GM18505 (cell line): ENCODE data around the gene TBC1D1.

Source experiments
- ATAC-seq: cut with Tn5 transposase; IDR thresholded peaks from one replicate; pipeline ENCODE4 v1.9.1; 2021; ENCODE audit not compliant: unreplicated experiment
- POLR2A ChIP-seq: IDR thresholded peaks from 4 replicates; pipeline ENCODE4 v1.6.1; 2011; ENCODE audit warnings: borderline replicate concordance; ENCODE audit not compliant: insufficient read depth, insufficient read length; ENCODE audit errors: extremely low read depth

TBC1D1 gene

DNA sequence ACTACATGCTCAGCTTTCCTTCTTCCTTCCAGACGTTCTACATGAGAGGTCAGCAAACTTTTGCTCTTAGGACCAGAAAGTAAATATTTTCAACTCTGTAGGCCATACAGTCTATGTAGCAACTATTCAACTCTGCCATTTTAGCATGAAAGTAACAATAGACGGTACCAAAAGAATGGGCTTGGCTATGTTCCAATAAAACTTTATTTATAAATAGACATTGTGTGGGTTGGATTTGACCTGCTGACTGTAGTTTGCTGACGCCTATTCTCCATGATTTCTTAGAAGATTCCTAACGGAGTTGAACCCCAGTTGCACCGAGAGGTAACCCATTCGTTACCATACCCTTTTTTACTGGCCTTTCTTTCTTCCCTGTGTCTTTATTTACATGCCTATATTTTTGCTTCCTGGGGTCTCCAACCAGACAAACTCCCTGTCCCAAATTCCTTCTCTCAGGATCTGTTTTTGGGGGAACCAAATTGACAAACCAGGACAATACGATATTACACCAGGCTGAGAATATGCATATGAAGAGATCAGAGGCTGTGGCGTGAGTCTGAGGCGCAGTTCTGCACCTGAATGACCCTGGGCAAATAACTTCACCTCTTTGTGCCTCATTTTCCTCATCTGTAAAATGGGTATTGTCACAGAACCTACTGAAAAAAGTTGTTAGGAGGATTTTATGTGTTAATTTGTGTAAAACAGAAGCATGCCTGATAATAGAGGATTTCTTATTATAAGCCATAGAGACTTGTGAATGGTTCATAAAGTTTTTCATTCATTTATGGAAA, 58.9 kb downstream of the TBC1D1 start:
- no peak for ATAC-seq
- TF ChIP-seq POLR2A = no peak

DNA sequence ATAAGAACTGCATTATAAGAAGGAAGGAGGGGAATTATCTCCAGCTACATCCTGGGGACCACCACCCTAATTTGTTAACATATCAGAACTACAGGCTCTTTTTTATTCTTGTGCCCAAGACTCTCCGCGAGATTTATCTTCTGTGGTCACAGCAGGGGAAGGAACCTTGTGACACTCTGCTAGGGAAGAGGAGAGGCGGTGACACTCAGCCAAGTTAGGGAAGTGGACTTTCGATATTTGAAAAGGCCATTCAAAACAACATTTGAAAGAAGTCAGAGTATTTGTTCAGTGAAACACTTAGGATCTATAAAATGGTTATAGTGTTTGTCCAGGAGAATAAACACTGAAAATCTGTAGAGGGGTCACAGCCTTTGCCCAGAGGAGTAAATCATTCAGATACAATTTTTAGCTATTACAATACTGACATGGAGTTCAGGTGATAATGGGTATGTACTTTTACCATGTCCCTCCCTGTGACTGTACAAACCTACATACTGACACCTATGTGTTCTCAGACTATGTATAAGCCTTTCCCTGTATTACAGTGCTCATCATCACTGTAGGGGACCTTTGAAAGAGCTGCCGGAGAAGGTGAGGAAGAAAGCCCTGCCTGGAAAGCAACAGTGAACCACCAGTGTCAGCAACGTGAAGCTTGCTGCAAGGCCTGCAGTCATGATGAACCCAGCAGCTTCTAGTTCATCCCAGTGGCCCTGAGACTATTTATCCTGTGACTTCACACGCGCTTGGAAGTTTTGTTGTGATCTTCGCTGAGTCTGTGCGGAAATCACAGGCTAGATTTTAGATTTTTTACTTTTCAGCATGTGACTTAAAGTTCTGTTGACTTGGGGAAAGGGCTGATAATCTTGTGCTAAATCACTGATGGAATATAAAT, 60.8 kb downstream of the TBC1D1 start:
- ATAC-seq = no peak
- no peak for TF ChIP-seq POLR2A

DNA sequence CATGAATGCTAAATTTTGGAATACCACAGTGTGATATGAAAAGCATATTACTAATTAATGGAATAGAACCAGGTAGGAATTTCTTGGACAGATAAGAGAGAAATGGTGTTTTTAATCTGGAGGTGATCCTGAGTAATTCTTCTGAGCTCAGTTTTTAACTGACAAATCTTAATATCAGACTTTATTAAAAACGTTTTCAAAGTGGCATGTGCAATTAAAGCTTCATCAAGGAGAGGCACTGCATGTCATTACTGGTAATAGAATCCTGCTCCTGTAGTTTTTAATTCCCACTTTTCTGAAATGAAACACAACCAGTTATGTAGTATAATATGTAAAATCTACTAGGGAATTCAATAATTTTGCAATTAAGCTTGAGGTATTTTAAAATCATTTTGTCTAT, 62.3 kb downstream of the TBC1D1 start:
- no peak for ATAC-seq
- no peak for TF ChIP-seq POLR2A

DNA sequence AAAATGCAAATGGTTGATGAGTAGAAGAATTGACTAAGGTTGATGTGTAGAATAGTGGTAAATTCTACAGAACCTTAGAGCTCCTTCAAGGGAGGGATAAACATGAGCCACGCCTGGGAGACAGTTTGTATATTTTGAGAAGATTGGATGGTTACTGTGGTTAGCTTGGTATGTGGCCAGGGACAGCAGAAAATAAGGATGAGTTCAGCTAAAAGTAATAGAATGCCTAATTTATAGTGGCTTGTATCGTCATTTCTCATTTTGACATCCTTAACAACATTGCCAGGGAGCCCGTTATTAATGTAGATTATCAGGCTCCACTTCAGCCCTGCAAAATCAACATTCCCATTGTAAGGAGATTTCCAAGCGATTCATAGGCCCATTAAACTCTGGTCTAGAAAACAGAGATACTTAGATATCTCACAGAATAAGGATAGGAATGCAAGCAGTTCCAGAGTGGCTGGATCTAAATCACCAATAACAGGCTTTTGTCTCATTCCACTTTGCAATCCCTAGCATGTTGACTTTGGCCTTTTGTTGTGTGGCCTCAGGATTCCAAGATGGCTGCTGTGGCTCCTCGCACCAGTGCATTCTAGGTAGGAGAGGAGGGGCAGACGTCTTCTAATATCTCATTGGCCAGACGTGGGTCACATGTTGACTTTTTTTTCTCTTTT, 62.9 kb downstream of the TBC1D1 start:
- no peak for TF ChIP-seq POLR2A
- no peak for ATAC-seq

DNA sequence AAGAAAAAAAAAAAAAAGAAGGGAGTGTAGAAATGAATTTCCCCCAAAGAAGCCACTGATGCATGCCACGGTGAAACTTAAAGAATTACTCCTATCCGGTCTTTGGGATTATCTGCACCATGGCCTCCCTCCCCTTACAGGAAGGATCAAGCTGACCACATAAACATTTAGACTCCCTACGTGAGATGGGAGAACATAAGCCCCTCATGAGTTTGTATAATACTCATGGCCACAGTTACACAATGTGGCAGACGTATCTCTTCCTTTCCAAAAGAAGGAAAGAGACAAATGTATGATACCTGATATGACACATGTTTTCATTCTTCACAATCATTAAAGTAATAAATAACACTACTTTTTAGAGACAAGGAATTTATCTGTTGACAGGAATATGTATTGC, 66.1 kb downstream of the TBC1D1 start:
- TF ChIP-seq POLR2A = no peak
- no peak for ATAC-seq

DNA sequence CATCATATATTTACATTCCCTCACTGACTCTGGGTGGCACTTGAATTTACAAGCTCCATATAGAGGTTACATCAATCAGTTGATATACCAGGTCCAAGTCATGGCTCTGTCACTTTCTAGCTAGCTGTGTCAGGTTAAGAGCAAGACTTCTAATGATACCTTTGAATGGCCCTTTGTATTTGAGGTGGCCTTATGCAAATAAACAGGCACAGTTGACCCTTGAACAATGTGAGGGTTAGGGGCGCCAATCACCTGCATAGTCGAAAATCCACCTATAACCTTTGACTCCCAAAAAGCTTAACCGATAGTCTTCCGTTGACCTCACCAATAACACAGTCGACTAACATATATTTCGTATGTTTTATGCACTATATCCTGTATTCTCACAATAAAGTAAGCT, 68.0 kb downstream of the TBC1D1 start:
- TF ChIP-seq POLR2A = no peak
- ATAC-seq = no peak

DNA sequence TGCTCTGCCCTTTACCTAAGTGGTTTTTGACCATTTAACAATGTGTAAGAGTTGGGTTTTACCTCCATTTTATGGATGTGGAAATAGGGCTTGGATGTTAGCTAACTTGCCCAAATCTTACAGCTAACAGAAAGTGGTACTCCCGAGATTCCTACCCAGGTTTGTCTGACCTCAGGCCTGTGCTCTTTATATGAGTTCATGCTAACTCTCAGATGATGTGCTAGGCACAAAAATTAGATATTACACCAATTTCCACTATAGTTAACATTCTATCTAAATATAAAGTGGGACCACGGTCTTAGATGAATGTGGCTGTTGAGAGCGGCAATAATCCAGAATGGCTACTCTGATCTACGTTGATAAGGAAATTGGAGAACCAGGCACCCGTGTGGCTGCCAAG, 69.2 kb downstream of the TBC1D1 start, which contains the start of gene PTTG2:
TSS of gene PTTG2 (plus strand) at position 301 of the 400 bp plus-strand sequence. CDS start at position 338, 37 bp downstream.
- no peak for ATAC-seq
- TF ChIP-seq POLR2A = no peak

DNA sequence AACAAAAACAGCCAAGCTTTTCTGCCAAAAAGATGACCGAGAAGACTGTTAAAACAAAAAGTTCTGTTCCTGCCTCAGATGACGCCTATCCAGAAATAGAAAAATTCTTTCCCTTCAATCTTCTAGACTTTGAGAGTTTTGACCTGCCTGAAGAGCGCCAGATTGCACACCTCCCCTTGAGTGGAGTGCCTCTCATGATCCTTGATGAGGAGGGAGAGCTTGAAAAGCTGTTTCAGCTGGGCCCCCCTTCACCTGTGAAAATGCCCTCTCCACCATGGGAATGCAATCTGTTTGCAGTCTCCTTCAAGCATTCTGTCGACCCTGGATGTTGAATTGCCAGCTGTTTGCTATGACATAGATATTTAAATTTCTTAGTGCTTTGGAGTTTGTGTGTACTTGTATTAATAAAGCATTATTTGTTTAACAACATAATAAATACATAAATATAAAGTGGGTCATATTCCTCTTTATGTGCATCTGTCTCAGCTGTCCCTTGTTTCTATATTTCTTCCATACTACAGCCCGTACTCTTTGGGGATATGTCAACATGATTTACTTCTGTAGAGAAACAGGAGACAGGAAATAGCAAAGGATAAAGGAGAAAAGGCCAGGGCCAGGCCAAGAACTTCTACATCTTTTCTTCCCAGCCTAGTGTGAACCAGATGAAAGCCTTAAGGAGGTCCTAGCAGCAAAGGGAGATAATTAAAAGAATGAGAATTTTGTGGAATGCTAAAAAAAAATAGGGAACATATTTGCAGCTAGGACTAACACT, 70.0 kb downstream of the TBC1D1 start:
- no peak for TF ChIP-seq POLR2A
- no peak for ATAC-seq

DNA sequence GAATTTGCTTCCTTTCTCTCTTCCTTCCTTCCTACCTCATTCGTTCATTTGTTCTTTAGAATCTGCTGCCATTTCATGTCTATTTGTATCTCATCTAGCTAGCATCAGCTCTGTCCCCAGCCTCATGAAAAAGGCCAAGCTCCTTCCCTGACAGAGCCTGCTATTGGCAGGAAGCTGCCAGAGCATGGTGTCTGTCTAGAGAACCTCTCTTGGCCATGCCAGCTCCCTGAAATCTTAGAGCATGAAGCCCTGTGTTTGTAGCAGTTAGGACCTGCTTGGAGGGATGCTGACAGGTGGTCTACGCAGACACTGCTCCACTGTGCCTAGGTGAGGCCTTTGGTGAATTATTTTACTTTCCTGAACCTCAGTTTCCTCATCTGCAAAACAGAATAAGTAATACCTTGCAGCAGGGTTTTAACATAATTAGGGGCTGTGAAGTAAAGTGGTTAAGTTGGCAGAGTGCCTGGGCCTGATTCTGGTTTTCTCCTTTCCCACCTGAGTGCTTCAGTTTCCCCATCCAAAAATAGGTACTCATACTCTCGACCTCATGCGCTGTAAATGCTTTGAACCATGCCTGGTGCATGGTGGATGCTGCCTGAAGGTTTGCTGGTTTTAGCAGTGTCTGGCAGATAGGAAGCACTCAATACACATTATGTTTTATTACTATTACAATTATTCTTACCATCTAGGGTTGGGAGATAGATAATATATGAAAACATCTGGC, 74.0 kb downstream of the TBC1D1 start:
- TF ChIP-seq POLR2A = no peak
- peak; percentile 85 for ATAC-seq

DNA sequence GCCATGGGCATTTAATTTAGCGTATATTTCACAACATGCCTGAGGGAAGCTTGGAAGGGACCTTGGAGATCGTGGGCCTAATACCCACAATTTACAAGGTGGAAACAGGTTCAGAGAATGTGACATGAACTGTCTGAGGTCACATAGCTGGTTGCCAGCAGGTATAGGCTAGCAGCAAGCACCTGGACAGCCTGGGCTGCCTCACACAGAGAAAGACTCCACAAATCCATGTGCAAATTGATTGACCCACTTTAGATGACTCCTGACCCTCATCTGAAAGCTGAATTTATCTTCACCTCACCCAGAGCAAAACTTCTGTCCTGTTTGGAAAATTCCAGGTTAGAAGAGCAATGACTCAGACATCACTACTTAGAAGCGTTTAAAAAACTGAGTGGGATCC, 75.2 kb downstream of the TBC1D1 start:
- TF ChIP-seq POLR2A = no peak
- ATAC-seq = no peak

DNA sequence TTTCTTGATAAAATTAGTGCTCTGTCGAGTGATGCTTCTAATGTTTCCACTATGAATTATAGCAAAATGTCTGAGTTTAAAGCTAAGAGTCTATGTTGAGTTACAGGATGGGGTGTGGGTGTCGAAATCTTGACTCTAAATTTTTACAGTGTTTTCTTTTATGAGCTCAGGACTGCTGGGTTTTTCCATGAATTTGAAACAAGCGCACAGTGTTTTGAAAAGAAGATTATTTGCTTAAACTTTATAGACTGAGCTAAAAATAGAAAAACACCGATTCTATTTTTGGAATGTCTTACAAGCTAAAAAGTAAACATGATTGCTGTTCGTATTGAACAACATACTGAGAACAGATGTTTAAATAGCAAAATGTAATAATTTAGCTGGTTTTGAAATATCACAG, 76.9 kb downstream of the TBC1D1 start:
- no peak for TF ChIP-seq POLR2A
- ATAC-seq = no peak

DNA sequence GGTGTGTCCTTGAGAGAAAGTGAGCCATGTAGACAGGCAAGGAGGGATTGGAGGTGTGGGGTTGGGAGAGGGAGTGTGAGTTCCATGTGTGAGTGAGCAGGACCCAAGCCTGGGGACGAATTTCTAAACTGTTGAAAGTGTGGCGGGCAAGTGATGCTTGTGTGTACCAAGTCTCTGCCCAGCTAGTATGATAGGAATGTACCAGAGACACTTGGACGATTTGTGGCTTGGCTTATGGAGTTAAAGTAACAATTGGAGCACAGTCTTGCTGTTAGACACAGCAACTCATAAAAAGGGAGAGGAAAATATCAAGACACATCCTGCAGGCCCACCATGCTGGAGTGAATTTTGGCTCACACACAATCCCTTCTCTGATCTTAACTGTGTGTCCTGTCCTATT, 77.9 kb downstream of the TBC1D1 start:
- ATAC-seq = no peak
- TF ChIP-seq POLR2A = no peak
